ENCODE measurements around the gene TAMALIN.

GRCh38 chr12:52049286-52049685, 42.5 kb downstream of the TAMALIN start:
- no peak for TF ChIP-seq CTCF (IDR thresholded peaks at IDR 0.05; ENCODE audit: low read depth, low read length)
- no peak for TF ChIP-seq POLR2A (IDR thresholded peaks at IDR 0.05; ENCODE audit: extremely low read depth, insufficient read length)
- no peak for TF ChIP-seq MYC (IDR thresholded peaks at IDR 0.05; ENCODE audit: low read depth, low read length)
- TF ChIP-seq, protein P1, sequence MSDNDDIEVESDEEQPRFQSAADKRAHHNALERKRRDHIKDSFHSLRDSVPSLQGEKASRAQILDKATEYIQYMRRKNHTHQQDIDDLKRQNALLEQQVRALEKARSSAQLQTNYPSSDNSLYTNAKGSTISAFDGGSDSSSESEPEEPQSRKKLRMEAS (IDR thresholded peaks at IDR 0.05; ENCODE audit: low read depth, low read length), result no peak

All from NB4 (cell line).